Activated gamma-delta T cell treated with Interleukin-2 at 50 U/mL for 16 hours (primary cell): Measurements from ENCODE around the gene CHST11.
A peak's percentile ranks its signal among the peaks of the same experiment; 100 is the strongest.

Experiments used
- DNase-seq: peaks from one replicate; pipeline ENCODE4 v3.0.0-alpha.2; 2020

CHST11 gene

DNA sequence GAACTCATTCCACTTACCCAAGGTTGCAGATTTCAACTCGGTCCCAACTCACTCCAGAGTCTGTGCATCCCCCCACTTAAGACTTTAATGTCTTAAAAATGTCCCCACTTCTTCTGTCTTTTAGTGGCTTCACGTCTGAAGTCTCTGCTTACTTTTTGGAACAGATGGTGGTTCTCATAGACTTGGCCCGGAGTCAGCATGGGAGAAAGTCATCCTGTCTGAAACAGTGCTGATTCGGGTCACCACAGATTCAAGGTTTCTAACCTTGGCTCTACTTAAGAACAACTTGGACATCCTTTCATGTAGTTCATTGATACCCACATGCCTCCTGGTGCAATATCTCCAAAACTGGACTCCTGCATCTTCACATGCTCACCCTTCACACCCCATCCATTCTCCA is 26.0 kb downstream of the CHST11 start:
- DNase-seq = no peak

DNA sequence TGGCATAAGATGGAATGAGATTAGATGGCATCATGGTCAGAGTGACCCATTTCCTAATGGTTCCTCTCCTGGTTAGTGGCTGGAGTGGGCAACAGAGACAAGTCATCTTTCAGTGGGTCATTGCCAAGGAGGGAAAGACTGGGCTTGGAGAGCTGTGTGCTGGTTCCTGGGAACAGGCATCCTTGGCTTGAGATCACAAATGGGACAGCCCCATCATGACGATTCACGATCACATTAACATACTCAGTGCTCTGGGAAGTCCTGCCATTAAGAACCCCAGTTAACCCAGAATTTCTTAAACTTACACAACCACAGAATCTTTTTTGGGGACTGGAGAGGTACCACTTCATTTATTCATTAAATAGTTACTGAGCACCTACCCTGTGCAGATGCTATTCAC is 27.3 kb downstream of the CHST11 start:
- no peak for DNase-seq

DNA sequence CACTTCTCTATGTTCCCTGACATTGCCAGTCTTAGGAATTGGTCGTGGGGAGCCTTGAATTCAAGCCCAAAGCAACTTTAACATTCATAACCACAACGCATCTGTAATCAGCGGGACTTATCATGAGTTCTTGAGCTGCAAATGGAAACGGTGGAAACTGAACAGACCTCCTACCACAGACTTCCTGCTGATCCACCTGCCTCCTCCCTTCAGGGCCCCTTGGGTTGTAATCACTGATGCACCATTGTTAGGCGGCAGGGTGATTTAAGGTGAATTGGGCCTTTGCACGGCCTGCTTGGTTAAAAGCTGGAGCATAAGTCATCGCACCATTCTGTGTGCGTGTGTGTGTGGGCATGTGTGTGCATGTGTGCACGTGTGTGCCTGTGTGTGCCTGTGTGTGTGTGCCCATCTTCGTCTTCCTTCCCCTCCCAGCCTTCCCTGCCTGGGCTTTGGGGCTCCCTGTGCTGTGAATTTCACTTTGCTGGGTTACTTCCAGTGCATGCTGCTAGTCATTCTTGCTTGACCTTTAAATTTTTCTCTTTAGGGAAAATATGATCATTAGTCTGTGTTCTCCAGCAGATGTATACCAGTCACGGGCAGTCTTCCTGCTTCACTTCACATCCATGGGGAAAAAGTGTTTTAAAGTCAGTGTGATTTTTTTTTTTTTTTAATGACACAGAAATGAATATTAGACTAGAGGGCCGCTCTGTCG is 29.1 kb downstream of the CHST11 start:
- DNase-seq = peak; percentile 55

DNA sequence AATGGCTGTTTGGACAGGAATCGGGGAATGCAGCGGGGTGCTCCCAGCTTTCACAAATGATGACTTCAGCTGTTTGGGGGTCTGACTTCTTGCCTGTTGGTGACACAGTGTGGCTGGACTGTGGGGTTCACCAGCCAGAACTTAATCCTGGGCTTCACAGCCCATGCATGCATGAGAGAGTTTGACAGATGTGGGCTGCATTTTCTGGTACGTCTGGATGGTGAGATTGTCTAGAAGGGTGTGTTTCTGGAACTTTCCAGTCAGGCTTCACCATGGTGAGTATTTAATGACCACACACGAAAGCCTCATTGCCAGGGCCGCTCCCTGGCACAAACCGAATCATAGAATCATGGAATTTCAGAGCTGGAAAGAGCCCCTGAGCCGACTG is 29.6 kb downstream of the CHST11 start:
- DNase-seq = no peak

DNA sequence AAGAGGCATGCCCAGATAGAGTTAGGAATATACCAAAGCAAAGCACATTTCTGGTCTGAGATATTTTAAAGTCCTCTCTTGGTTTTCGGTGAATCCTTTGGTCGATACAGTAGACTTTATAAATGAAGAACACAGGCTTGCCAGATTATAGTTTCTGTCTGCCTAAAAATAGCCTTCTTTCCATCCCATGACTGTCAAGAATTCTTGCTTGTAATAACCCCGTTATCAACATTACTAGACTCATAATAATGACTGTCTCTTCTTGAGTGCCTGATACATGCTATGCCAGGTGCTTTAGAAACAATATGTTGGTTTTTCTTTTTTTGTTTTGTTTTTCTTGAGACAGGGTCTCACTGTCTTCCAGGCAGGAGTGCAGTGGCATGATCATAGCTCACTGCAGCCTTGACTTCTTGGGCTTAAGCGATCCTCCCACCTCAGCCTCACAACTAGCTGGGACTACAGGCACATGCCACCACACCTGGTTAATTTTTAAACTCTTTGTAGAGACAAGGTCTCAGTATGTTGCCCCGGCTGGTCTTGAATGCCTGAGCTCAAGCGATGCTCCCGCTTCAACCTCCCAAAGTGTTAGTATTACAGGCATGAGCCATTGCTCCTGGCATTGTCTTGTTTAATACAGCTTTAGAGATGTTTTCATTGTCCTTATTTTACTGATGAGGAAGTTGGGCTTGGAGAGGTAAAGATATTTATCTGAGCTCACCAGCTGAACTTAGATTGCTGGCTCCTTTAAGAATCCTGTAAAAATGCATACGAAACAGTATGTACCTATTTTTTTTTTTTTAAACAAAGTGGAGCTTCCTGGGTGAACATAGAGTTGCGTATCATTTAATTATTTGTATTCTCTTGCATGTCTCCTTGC is 30.4 kb downstream of the CHST11 start:
- no peak for DNase-seq

DNA sequence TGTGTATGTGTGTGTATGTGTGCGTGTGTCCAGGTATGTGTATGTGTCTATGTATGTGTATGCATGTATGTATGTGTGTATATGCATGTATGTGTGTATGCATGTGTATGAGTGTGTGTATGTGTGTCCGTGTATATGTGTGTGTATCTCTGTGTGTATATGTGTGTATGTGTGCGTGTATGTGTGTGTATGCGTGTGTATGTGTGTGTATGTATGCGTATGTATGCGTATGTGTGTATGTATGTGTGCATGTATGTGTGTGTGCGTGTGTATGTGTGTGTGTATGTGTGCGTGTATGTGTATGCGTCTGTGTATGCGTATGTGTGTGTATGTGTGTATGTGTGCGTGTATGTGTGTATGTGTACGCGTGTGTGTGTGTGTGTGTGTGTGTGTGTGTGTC is 31.6 kb downstream of the CHST11 start:
- no peak for DNase-seq

DNA sequence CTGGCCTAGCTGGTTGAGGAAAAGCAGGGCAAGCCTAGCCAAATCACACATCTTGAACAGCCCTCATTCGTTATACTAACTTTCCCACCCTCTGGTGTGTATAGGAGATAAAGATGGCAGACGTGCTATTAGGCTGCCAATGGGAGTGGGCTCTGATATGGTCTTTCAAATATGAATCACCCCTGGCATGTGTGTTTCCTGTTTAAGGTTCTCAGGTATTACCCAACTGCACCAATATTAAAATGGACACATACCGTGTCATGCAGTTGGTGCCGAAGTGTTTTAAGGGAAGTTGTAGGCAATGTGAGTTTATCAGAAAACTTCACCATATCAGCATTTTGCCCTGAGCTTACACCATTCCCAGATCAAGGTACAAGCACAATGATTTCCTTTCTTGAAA is 33.4 kb downstream of the CHST11 start:
- DNase-seq = no peak

DNA sequence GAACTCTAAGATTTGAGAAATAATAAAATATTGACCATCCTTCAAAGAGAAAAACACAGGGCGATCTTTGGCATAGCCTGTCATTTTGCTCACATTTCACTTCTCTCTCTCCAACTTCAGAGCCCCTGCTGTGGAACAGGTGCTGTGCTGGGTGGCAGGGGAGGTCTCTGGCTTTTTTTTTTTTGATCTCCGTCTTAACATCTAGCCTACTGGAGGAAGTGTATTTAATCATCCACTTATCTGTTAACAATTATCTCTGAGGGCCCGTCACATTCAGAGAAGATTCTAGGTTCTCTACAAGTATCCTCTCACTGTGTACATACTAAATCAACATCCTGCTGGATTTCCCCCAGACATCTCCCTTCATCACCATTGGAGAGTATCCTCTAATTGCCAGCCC is 34.1 kb downstream of the CHST11 start:
- DNase-seq = no peak

DNA sequence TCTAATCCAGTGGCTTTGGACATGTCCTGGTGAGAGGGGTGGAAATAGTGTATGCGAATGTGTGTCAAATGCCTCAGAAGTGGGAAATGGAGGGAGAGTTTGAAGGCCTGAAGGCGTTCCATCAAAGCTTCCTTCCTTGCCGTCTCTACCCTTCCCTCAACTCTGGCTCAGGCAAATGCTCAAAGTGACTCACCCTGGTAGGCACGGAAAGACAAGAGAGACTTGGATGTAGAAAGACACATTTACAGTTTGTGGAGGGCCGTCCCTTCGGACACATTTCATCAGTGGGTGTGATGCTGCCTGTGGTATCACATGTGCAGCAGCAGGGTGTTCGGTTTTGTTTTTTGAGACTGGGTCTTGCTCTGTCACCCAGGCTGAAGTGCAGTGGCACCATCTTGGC is 36.7 kb downstream of the CHST11 start:
- DNase-seq = no peak

DNA sequence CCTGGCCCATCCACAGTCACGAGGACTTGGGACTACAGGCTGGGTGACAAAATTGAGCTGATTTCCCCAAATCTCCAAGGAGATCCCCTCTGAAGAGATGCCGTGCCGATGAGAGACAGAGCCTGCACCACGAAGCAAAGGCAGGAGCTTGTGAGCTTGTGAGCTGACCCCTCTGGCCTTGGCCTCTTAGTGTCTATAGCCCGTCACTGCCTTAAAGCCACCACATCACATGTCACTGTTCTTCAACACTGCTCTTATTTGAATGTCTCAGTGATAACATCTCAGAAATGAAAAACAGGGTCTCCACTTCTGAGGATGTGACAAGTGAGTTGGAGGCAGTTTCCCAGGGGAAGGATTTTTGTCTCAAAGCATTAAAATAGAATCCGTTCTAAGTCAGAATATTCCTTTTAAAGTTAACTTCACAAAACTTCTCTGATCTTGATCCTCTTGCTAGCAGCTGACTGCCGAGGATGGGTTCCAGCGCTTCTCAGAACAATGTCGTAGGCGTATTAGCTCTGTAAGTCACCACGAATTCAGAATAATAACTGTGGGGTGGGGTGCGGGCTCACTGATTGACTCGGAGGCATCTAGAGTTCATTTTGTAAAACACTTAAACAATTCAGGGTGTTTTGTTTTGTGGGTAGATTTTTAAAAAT is 37.5 kb downstream of the CHST11 start:
- DNase-seq = peak; percentile 53

DNA sequence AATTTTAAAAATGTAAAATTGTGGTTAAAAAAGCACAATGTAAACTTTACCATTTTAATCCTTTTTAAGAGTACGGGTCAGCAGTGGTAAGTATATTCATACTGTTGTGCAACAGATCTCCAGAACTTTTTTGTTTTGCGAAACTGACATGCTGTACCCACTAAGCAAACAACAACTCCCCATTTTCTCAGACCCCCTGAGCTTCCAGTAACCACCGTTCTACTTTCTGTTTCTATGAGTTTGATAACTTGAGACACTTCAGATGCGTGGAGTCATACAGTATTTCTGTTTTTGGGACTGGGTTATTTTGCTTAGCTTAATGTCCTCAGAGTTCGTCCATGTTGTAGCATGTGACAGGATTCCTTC is 38.0 kb downstream of the CHST11 start:
- no peak for DNase-seq

DNA sequence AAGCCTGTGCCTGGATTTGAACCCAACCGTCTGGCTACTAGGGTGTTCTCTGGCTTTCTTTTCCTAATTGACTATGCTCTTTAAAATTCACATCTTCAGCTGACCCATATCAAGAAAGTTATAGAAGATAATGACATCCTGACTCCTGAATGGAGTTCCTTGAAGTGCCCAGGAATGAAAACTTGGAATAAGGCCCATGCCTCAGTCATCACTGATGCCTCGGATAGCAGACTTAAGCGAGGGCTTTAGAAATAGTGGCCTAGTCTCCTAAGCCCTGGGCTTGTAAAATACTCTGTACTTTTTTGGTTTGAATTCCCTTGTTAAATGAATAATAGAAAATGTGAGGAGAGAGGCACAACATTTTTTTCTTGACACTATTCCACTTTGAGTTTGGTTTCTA is 39.0 kb downstream of the CHST11 start:
- no peak for DNase-seq

DNA sequence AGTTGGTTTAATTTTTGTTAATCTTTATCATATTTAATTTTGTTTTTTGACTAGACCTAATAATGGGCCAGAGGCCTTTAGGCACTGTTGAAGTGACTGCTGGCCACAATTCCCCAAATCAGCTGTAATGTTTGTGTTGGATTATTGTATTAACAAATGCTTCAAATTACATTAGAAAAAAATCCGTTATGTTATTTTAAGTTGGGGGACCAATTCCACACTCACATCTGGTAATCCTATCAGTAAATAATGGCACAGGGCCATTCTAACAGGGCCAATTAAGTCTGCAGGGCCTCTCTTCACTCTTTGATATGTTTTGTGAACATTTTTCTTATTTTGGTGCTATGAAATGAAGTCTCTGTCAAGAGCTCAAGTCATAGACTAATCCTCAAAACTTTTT is 39.6 kb downstream of the CHST11 start:
- DNase-seq = no peak

DNA sequence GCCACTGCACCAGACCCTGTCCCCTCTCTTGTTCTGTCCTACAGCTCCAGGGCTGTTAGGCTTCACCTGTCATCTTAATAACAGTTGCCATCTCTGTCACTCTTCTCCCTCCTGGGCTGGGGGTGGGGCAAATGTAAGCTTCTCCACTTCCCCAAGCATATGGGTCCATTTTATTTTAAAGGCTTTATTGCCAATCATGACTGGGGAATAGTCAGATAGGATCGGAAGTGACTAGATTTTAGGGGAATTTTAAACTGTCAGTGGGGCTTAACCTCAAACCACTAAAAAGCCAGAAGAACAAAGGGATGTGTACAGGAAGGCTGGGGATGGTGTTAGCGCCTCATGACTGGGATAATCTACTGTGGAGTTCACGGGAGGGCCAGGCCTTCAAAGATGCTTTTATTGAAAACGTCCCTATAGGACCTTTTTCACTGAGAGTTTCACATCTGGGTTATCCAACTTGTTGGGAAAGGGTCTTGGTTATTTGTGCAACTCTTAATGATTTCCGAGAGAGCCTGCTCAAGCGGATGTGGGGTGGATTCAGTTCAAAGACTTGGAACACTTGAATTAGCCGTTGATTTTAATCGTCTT is 41.6 kb downstream of the CHST11 start:
- no peak for DNase-seq

DNA sequence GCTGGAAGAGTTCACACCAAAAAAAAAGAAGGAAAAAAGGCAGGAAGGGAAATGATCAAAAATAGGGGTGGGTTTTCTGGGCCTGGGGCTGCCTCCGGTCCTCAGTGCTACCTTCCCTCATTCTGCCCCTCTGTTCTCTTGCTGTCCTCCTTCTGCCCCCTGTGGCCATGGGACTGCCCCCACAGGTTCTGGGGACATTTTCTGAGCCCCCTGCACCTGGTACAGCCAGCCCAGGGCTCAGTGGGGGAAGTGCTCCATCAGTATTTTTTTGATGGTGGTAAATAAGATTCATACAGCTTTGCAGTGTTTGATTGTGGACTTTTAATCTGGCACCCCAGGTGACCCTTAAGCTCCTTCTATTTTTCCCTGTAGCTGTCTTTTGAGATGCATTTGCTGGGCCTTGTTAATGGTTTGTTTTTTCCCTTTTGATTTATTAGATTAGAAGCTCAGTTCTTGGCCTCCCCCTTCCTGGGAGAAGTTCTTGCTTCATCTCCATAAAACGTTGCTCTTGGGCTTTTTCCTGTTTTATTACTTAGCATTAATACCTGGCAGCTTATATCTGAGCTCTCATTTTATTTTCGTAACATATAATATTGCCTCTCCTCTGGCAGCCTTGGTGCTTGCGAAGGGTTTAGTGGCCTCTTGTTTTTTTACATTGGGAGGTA is 43.1 kb downstream of the CHST11 start:
- DNase-seq = no peak

DNA sequence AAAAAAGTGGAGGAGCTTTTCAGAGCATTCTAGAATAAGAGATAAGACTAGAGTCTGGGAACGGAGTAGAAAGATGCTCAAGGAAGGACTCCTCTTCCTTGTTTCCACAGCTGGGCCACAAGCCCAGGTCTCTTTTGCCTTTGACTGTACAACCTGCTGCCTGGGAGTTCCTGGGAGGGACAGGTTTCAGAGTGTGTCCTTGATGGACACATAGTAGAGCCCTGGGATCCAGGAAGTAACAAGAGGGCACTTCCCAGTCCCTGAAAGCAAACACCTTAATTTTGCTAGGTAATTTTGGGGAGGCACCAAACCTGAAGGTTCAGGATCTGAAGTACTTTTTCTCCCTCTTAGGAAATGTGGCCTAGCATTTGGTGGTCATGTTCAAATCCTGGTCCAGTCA is 44.4 kb downstream of the CHST11 start:
- DNase-seq = no peak

DNA sequence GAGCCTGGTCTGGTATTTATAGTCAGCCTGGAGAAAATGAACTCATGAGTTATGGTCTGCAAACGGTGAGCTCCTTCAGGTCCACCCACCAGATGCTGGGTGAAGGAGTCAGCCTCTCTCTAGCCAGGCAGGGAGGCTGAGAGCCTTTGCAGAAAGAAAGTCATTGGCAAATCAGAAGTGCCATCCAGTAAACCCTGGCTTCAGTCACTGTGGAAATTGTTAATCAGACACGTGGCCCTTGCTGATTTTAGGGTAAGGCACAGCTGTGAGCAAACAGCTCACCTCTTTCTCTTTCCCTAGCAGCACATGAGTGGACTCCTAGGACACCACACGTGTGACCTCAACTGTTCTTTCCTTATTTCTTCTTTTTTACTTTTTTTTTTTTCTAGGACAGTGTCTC is 44.9 kb downstream of the CHST11 start:
- no peak for DNase-seq

DNA sequence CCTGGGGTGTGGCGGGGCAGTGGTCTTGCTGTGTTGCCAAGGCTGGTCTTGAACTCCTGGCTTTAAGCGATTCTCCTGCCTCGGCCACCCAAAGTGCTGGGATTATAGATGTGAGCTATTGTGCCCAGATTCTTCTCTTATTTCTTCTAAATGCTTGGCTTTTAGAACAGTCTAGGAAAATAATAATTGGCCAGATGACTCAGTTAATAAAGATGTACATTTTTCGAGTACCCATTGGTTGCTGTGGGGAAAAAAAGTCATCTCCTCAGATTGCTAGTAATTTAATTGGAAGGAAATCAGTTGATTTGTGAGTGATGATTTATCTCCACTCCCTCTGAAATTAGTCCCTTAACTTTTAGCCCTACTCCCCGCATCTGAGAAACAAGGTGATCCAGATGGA is 45.5 kb downstream of the CHST11 start:
- DNase-seq = no peak

DNA sequence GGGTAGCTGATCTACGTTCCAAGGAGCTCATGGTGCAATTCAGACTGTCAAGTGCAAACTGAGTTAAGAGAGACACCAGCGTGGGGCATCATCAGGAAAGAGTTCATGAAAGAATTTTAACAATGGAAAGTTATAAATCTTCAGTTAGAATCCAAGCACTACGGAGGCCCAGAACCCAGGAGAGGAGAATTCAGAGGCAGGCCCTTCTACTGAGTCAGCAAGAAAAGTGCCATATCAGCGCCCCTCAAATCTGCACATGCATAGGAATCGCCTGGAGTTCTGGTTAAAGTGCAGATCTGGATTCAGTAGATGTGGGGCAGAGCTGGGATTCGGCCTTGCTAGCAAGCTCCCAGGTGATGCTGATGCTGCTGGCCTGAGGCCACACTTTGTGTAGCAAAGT is 45.9 kb downstream of the CHST11 start:
- no peak for DNase-seq

DNA sequence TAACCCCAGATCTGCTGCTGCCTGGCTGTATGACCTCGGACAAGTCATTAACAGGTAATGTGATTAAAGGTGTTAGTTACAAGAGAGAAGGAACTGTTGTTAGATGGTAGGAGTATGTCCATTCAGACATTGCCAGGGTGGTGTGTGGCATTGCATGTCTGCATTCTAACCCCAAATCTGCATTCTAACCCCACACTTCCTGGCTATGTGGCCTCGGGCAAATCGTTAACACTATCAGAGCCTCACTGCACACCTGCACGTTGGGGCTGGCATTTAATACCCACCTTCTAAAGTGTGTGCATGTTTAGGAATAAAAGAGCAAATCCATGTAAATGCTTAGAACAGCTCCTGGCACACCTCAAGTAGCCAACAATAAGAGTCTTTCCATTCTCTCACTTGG is 46.4 kb downstream of the CHST11 start:
- DNase-seq = no peak

DNA sequence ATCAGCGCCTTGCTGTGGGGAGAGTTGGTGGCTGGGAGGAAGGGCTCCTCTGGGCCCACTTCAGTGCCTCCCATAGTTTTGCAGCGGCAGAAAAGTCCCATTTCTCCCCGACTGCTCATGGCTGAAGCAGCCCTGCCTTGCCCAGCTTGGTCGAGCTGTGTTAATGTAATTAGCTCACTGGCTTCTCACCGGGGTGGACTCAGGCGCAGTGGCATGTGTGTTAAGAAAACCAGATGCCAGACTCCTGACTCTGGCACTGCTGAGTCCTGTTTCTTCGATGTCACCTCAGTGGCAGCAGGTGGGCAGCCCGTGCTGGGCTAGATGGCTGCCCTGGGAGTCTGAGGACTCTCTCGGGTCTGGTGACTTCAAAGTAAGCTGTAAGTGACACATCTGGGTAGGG is 47.4 kb downstream of the CHST11 start:
- no peak for DNase-seq

DNA sequence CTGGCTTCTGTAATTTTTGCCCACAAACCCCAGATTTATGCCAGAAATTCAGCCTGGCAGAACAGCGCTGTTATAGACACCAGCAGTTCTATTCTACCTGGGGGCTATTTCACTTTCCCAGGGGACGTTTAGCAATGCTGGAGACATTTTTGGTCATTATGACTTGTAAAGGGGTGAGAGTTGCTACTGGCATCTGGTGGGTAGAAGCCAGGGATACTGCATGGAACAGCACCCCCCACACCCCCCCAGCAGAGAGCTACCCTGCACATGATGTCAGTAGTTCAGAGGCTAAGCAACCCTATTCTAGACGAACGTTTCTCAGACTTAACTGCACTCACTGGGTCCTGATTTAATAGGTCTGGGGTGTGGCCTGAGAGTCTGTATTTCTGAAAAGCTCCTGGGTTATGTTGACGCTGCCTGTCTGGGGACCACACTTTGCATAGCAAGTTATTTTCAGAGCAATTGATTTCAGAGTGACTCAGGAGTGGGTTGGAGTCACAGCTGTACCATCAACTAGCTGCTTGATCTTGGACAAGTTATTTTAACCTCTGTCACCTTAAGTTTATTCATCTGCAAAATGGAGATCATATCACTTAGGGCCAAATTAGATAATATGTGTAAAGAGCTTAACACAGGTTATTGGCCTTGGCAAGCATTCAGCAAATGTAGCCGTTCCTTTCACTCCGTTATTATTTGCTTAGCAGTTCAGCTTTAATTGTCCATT is 48.5 kb downstream of the CHST11 start:
- DNase-seq = no peak
